ENCODE measurements around the gene GAPVD1.

- TF ChIP-seq CTCF (IDR thresholded peaks at IDR 0.05; ENCODE audit: low read depth, low read length) (no peak), EZH2phosphoT487 (IDR thresholded peaks at IDR 0.05; ENCODE audit: low read depth) (no peak)
Measured at GRCh38 chr9:125302241-125302640, 40.6 kb downstream of the GAPVD1 start.
